Keratinocyte (primary cell): Measurements from ENCODE around the gene RAD18.

Source experiments
- EZH2 ChIP-seq: IDR thresholded peaks from one replicate; pipeline ENCODE4 v1.6.1; 2012; ENCODE audit warnings: inconsistent platforms, mild to moderate bottlenecking, low read length, moderate library complexity
- TF ChIP-seq, protein P1 (sequence below), 3 experiments: IDR thresholded peaks in 1 of 3; conservative IDR thresholded peaks in 1 of 3; optimal IDR thresholded peaks in 1 of 3; 2 replicates in 2 of 3; 3 replicates in 1 of 3; pipeline versions ENCODE3 to v1.5.1; 2011; ENCODE audit warnings: low read length in 3 of 3, mild to moderate bottlenecking in 3 of 3, moderate library complexity in 2 of 3, control low read depth in 1 of 3, inconsistent platforms in 1 of 3; ENCODE audit not compliant: insufficient read depth in 2 of 3; ENCODE audit errors: extremely low read depth in 1 of 3

DNA sequence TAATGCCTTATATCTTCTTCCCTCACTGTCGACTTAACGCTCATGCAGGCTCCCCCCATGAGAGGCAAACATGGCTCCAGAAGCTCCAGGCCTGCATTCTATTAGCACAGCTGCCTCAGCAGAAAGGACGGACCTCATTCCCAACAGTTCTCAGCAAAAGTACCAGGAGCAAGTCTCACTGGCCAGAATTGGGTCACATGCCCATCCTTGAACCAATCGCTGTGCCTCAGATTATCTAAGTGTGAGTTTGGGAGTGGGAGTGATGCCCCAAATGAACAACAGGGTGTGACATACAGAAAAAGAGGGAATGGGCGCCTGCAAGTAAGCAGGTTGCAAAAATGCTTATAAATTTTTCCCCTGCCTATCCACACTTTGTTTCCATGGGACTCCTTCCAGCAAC lies 4.3 kb upstream of the RAD18 start:
- no peak for TF ChIP-seq EZH2
- TF ChIP-seq, protein P1, sequence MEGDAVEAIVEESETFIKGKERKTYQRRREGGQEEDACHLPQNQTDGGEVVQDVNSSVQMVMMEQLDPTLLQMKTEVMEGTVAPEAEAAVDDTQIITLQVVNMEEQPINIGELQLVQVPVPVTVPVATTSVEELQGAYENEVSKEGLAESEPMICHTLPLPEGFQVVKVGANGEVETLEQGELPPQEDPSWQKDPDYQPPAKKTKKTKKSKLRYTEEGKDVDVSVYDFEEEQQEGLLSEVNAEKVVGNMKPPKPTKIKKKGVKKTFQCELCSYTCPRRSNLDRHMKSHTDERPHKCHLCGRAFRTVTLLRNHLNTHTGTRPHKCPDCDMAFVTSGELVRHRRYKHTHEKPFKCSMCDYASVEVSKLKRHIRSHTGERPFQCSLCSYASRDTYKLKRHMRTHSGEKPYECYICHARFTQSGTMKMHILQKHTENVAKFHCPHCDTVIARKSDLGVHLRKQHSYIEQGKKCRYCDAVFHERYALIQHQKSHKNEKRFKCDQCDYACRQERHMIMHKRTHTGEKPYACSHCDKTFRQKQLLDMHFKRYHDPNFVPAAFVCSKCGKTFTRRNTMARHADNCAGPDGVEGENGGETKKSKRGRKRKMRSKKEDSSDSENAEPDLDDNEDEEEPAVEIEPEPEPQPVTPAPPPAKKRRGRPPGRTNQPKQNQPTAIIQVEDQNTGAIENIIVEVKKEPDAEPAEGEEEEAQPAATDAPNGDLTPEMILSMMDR (optimal IDR thresholded peaks at IDR 0.05 in 1 of 3, IDR thresholded peaks at IDR 0.05 in 1 of 3, conservative IDR thresholded peaks at IDR 0.05 in 1 of 3; ENCODE audit: extremely low read depth in 1 of 3, insufficient read depth in 2 of 3, low read length in 3 of 3): no peak
